ENCODE results near the gene TREML2. TPM values are rescaled to one million over a fixed set of nuclear protein-coding genes. Genes with fewer than 3 reads are reported as not detected.

TREML2 gene
- total RNA-seq, 2 experiments from 2014 or later: 1.9 to 2.7 TPM

DNA sequence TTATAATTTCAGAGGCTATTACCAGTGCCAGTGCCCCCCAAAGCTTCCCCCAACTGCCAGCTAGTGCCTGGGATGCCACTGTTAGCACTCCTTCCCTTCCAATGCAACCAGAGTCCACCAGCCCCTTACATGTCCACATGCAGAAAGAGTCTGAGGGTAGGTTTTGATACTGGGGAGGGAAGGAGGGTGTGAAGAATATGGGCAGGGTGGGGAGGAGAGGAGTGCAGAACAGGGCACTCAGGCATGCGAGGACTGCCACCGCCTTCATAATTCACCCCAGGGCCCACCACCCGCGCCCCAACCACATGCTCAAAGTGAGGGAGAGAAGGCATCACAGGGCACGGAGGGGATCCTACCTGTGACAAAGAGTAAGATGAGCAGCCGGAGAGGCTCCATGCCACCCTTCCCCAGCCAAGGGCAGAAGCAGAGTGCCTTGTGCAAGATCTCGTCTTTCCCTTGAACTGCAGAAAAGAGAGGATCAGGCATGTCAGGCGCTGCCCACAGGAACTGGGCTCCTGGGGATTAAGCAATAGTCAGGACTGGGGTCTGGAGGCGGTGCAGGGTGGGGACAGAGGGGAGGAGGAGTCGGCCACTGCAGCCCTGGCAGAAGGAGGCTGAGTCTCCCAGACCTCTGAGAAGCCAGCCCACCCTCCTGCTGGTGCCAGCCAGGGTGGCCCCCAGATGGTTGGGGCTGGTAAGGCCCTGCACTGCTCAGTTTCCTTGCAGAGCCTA lies 38.1 kb downstream of the TREML2 start, which contains the start of gene TREM2:
TREM2 (minus strand) TSS at position 430 of the 732 bp plus-strand sequence; CDS start at position 396, 34 bp downstream.
- no peaks in the 10 kb centered on the region for H3K4me1 Mint-ChIP-seq
- H3K4me3 Mint-ChIP-seq: no peak within 1 kb of the TSS
- ATAC-seq (no peak), DNase-seq (no peak)
- H3K27me3 Mint-ChIP-seq: peaks cover 18% of the 10 kb centered on the region
- no peaks in the 10 kb centered on the region for H3K9me3 Mint-ChIP-seq (ENCODE audit: low read depth)
- H3K36me3 Mint-ChIP-seq: no peaks in the 10 kb centered on the region
- CTCF ChIA-PET: no interaction called here
- no peak within 1 kb of the TSS for H3K27ac Mint-ChIP-seq

DNA sequence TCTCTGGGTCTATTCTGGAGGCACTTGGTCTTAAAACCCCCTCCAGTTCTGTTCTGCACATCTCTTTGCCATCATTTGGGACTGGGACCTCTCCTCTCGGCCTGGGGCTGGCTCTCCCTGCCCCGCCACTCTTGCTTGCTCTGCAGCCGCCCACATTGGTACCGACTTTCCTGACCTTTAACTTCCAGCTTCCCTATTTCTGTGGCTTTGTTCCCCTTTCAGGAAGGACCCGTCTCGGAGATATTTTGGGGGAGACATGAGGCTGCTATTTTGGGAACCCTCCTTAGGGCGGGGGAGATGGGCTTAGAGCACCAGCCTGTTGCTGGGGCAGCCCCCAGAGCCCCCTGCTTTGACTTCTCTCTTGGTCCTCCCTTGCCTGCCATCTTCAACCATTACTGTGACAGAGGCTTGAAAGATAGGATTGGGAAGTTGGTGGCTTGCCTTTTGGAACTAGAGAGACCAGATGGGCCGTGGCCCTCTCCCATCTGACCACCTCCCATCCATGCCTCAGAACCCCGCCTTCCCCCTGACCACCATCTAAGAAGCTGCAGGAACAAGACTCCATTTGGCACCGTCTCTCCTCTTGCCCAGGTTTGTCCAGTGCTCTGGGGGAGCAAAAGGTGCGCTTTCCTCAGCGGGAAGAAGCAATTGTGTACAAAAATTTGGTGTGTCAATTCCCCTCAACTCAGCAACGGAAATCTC lies 38.9 kb downstream of the TREML2 start:
- DNase-seq (no peak), ATAC-seq (no peak)
- no peak overlapping the region for H3K27ac Mint-ChIP-seq
- CTCF ChIA-PET: no interaction called here
- no peaks in the 10 kb centered on the region for H3K9me3 Mint-ChIP-seq (ENCODE audit: low read depth)
- peaks cover 17% of the 10 kb centered on the region for H3K27me3 Mint-ChIP-seq
- no peaks in the 10 kb centered on the region for H3K4me1 Mint-ChIP-seq
- no peak overlapping the region for H3K4me3 Mint-ChIP-seq
- H3K36me3 Mint-ChIP-seq: no peaks in the 10 kb centered on the region

DNA sequence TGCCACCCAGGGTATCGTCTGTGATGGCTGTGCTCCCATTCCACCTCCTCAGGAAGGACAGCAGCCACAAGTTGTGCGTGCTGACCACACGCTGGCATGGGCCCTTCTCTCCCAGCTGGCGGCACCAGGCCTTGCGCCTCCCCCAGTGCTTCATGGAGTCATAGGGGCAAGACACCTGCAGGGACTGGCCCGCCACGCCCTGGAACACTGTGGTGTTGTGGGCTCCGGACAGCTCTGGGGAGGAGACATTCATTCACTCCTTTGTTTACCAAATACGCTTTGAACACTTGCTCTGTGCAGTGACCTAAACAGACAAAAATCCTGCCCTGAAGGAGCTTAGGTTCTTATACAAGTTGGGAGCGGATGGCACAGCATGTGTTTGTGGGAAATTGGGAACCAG lies 39.6 kb downstream of the TREML2 start:
- Mint-ChIP-seq H3K27ac (no peak overlapping the region), H3K36me3 (no peaks in the 10 kb centered on the region), H3K27me3 (peaks cover 10% of the 10 kb centered on the region), H3K4me1 (no peaks in the 10 kb centered on the region), H3K9me3 (ENCODE audit: low read depth) (no peaks in the 10 kb centered on the region), H3K4me3 (no peak overlapping the region)
- CTCF ChIA-PET: no interaction called here
- ATAC-seq: no peak
- DNase-seq: no peak

DNA sequence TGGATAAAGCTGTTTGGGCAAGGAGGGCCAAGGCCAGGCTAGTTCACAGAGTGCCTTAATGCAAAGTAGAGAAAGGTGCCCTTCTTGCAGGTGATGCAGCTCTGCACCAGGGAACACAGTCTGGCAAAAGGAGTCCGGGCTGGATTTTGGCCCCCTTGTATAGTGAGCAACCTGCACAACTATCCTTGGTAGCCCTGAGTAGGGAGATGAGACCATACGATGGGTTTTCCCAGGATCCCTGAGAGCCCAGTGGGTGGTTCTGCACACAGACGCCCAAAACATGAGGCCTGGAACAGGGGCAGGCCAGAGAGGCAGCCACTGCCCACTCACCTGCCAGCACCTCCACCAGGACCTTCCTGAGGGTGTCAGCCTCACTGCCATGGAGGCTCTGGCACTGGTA lies 40.0 kb downstream of the TREML2 start:
- H3K36me3 Mint-ChIP-seq: no peaks in the 10 kb centered on the region

DNA sequence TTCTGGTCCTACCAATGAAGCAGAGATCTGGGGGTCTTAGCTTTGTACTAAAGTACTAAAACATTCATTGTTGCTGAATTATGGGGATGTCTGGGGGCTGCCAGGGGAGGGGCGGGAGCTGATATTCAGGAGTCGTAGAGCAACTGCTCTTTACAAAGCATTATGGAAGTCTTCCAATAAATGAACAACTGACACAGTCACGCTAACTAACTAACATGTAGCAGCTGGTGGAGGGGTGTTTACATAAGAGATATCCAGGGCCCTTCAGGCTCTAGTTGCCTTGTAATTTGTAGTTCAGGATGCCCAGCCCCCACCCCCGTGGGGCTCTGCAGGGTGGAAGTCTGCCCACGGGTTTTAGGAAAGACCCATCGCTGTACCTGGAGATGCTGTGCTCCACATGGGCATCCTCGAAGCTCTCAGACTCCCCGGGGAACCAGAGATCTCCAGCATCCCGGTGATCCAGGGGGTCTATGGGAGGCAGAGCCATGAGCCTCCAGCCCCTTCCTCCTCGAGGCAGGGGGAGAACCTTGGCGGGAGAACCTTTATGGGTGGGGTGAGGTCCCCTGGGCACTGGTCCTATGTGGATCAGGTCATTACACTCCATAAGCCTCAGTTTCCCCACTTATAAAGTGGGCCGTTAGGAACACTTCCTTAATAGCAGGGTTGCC lies 41.4 kb downstream of the TREML2 start:
- H3K4me3 Mint-ChIP-seq: no peak overlapping the region
- ATAC-seq (no peak), DNase-seq (no peak)
- H3K4me1 Mint-ChIP-seq: no peaks in the 10 kb centered on the region
- no peaks in the 10 kb centered on the region for H3K9me3 Mint-ChIP-seq (ENCODE audit: low read depth)
- CTCF ChIA-PET: no interaction called here
- no peaks in the 10 kb centered on the region for H3K36me3 Mint-ChIP-seq
- no peak overlapping the region for H3K27ac Mint-ChIP-seq
- H3K27me3 Mint-ChIP-seq: peaks cover 17% of the 10 kb centered on the region

More for the DNA sequence above, 40.0 kb downstream of the TREML2 start:
- no peaks in the 10 kb centered on the region for H3K9me3 Mint-ChIP-seq (ENCODE audit: low read depth)
- ATAC-seq: no peak
- no peak overlapping the region for H3K27ac Mint-ChIP-seq
- CTCF ChIA-PET: no interaction called here
- no peak for DNase-seq
- H3K27me3 Mint-ChIP-seq: peaks cover 8% of the 10 kb centered on the region
- no peak overlapping the region for H3K4me3 Mint-ChIP-seq
- H3K4me1 Mint-ChIP-seq: no peaks in the 10 kb centered on the region

DNA sequence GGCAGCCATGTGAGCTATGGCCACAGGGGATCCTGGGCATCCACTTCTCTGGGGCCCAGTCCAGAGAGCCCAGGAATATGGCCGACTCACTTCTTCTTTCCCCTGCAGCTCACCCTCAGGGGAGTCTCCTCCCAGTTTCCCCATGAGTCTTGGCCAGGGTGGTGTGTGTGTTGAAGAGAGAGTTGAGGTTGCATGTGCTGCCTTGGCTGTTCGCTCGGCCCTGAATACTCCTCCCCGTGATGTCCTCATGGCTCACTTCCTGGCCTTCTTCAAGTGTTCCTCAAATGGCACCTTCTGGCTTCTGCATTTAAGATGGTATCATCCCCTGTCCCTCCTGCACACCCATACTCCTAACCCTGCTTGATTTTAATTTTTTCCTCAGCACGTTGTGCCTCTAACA lies 43.6 kb downstream of the TREML2 start:
- DNase-seq (no peak), ATAC-seq (no peak)
- CTCF ChIA-PET: no interaction called here
- H3K36me3 Mint-ChIP-seq: no peaks in the 10 kb centered on the region
- no peaks in the 10 kb centered on the region for H3K9me3 Mint-ChIP-seq (ENCODE audit: low read depth)
- no peak overlapping the region for H3K4me3 Mint-ChIP-seq
- H3K27ac Mint-ChIP-seq: no peak overlapping the region
- H3K27me3 Mint-ChIP-seq: peaks cover 17% of the 10 kb centered on the region
- no peaks in the 10 kb centered on the region for H3K4me1 Mint-ChIP-seq

DNA sequence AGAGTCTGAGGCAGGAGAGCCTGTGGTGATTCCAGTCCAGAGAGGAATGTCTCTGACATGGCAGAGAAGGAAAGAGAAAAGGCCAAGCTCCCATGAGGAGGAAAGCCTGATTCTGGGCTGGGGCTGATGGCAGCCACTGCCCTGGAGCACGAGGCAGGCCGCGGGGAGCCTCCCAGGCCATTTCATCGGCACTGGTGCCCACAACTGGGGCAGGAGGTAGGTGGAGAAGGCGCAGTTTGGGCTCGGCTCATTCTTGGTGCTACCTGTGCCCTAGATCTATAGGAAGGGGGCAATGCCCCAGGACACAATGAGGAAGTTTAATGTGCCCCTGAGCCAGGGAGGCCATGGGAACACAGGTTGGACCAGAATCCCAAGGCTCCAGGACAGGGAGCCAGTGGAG lies 44.2 kb downstream of the TREML2 start:
- CTCF ChIA-PET: no interaction called here
- Mint-ChIP-seq H3K27ac (no peak overlapping the region), H3K36me3 (no peaks in the 10 kb centered on the region)

DNA sequence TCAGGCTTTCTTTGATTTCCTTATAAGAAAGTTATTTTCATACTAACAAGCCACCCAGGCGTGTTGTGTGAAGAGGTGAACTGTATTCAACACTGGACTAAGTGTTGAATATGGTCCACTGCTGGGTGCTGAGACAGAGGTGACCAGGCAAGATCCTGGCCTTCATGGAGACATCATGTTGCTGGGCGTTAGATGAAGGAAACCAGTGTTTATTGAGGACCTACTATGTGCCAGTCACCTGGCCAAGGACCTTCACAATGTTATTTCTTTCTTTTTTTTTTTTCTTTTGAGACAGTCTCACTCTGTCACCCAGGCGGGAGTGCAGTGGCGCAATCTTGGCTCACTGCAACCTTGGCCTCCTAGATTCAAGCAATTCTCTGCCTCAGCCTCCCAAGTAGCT lies 44.9 kb downstream of the TREML2 start:
- DNase-seq (no peak), ATAC-seq (no peak)
- H3K4me1 Mint-ChIP-seq: no peaks in the 10 kb centered on the region
- H3K36me3 Mint-ChIP-seq: no peaks in the 10 kb centered on the region
- H3K27ac Mint-ChIP-seq: no peak overlapping the region
- H3K27me3 Mint-ChIP-seq: peaks cover 17% of the 10 kb centered on the region
- H3K9me3 Mint-ChIP-seq (ENCODE audit: low read depth): no peaks in the 10 kb centered on the region
- no peak overlapping the region for H3K4me3 Mint-ChIP-seq
- CTCF ChIA-PET: no interaction called here

More for the DNA sequence above, 44.2 kb downstream of the TREML2 start:
- Mint-ChIP-seq H3K27me3 (peaks cover 17% of the 10 kb centered on the region), H3K4me3 (no peak overlapping the region), H3K9me3 (ENCODE audit: low read depth) (no peaks in the 10 kb centered on the region), H3K4me1 (no peaks in the 10 kb centered on the region)
- no peak for DNase-seq
- no peak for ATAC-seq

DNA sequence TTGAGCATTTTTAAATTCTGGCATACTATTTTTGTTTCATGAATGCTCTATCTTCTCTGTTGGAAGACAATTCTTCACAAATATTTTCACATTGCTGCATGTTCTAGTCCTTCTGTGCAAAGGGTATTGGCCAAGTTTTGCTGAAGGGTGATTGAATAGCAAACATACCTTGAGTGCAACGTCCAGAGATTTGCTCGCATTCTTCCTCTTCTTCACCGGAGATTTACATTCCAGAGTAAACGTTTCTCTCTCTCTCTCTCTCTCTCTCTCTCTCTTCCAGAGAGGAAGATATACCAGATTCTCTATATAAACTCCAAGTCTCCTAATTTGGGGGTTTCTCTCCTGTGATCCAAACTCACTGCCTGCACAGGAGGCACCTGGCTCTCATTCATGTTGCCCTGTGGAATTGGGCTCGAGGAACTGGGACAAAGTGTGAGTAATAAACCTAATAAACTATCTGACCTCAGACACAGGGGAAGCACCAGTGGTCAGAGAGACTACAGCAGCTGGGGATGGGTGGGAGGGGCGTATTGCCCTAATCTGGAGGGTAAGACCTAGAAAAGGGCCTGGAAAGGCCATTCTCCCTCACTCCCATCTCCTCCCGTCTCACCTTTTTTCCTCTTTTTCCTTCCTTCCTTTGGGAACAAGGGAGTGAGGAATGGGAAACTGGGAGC lies 45.7 kb downstream of the TREML2 start:
- ATAC-seq (no peak), DNase-seq (no peak)
- H3K27ac Mint-ChIP-seq: no peak overlapping the region
- H3K9me3 Mint-ChIP-seq (ENCODE audit: low read depth): no peaks in the 10 kb centered on the region
- no peak overlapping the region for H3K4me3 Mint-ChIP-seq
- H3K27me3 Mint-ChIP-seq: peaks cover 17% of the 10 kb centered on the region
- H3K36me3 Mint-ChIP-seq: no peaks in the 10 kb centered on the region
- CTCF ChIA-PET: no interaction called here
- no peaks in the 10 kb centered on the region for H3K4me1 Mint-ChIP-seq

DNA sequence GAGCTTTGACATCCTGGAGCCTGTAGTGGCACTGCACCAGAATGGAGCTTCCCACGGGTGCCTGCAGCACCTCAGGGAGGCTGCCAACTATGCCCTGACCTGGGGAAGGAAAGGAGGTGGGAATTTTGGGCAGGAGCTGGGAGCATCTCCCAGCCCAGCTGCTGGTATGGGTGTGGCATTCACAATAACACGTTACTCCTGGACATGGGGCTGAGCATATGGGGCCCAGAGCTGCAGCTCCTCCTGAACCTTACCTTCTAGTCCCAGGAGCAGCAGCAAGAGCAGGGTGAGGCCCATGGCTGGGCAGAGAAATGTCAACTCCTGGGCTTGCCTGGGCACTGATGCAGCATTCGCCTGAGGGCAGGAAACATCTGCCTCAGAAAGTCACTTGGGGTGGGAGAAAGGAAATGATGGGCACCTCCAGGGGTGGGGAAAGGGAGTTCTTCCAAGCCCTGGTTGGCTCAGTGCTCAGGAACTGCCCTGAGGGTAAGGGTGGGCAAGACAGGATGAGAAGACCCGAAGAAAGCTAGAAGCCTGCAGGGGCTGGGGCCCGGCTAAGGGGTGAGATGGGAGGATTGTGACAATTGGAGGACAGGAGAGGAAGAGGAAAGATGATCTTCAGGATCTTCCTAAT lies 46.8 kb downstream of the TREML2 start, which contains the start of gene TREML1:
TREML1 (minus strand) TSS at position 356 of the 634 bp plus-strand sequence; CDS start at position 297, 59 bp downstream.
- no peak within 1 kb of the TSS for H3K4me3 Mint-ChIP-seq
- DNase-seq (no peak), ATAC-seq (no peak)
- H3K27me3 Mint-ChIP-seq: peaks cover 17% of the 10 kb centered on the region
- H3K27ac Mint-ChIP-seq: no peak within 1 kb of the TSS
- CTCF ChIA-PET: no interaction called here
- H3K9me3 Mint-ChIP-seq (ENCODE audit: low read depth): no peaks in the 10 kb centered on the region
- no peaks in the 10 kb centered on the region for H3K36me3 Mint-ChIP-seq
- no peaks in the 10 kb centered on the region for H3K4me1 Mint-ChIP-seq

DNA sequence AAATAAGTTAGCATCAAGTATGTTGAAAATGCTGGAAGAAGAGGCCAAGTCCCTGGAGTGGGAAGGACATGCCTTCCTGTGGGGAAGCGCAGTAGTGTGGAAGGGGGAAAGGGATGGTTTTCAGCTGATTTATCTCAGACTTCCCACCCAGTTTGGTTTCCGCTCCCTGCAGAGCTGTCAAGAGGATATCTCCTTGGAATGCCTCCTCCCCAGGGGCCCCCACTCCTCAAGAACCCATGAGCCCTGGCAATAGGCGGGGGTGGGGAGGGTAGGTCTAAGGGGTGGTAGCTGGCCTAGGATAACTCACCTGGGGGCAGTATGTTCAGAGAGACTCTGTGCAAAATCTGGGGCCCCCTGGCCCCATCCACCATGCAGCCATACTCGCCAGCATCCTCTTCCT lies 47.5 kb downstream of the TREML2 start:
- no peak overlapping the region for H3K4me3 Mint-ChIP-seq
- CTCF ChIA-PET: no interaction called here
- H3K27ac Mint-ChIP-seq: no peak overlapping the region
- DNase-seq (no peak), ATAC-seq (no peak)
- no peaks in the 10 kb centered on the region for H3K9me3 Mint-ChIP-seq (ENCODE audit: low read depth)
- peaks cover 17% of the 10 kb centered on the region for H3K27me3 Mint-ChIP-seq
- H3K36me3 Mint-ChIP-seq: no peaks in the 10 kb centered on the region
- no peaks in the 10 kb centered on the region for H3K4me1 Mint-ChIP-seq

DNA sequence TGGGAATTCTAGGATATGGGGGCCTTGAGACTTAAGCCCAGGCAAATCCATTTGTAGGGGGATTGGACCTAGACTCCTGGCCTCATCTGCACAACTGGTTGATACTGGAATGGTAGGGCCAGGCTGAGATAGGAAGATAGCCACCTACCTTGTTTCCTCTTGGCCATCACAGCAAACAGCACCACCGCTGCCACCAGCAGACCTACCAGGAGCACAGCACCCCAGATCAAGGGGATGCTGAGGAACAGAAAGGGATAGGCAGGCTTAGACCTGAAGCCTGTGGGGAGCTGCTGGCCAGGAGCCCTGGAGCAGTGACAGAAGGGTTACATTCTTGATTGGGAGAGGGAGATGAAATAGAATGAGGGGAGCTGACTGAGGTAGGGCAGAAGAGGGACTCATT lies 50.3 kb downstream of the TREML2 start:
- H3K4me3 Mint-ChIP-seq: no peak overlapping the region
- no peak overlapping the region for H3K27ac Mint-ChIP-seq
- peaks cover 12% of the 10 kb centered on the region for H3K4me1 Mint-ChIP-seq
- DNase-seq: no peak
- CTCF ChIA-PET: no interaction called here
- no peak for ATAC-seq
- H3K9me3 Mint-ChIP-seq (ENCODE audit: low read depth): no peaks in the 10 kb centered on the region
- H3K27me3 Mint-ChIP-seq: peaks cover 10% of the 10 kb centered on the region
- peaks cover 6% of the 10 kb centered on the region for H3K36me3 Mint-ChIP-seq

DNA sequence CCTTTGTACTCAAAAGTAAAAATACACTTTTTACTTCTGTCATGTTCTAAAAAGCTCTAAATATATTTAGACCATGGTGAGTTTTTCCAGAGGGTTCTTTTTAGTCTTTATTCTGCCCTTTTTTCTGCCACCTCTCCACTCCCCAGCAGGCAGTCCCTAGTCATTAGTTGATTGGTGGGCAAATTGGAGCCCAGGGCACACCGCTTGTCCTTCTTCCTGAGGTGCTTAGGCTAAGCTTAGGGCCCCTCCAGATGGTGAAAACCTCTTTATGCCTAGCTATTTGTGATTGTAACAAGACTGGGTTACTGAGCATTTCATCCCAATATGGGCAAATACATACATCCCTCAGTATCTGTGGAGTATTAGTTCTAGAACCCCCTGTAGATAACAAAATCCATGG lies 53.0 kb downstream of the TREML2 start:
- Mint-ChIP-seq H3K27ac (no peak overlapping the region), H3K4me1 (peaks cover 12% of the 10 kb centered on the region), H3K4me3 (no peak overlapping the region), H3K36me3 (peaks cover 6% of the 10 kb centered on the region), H3K9me3 (ENCODE audit: low read depth) (no peaks in the 10 kb centered on the region), H3K27me3 (no peaks in the 10 kb centered on the region)
- ATAC-seq (no peak), DNase-seq (no peak)
- CTCF ChIA-PET: no interaction called here
